HepG2 (cell line): ENCODE results near the gene SHC1. TPM values are rescaled to one million over a fixed set of nuclear protein-coding genes. Genes with fewer than 3 reads are reported as not detected.

Experiments
- ARID5B ChIP-seq: IDR thresholded peaks from 2 replicates; pipeline ENCODE4 v1.4.0; 2020; ENCODE audit warnings: mild to moderate bottlenecking, missing genetic modification reagents
- GPN1 ChIP-seq: sonication (generic); formaldehyde crosslinking; IDR thresholded peaks from 2 replicates; pipeline ENCODE4 v1.5.1; 2020; ENCODE audit warnings: missing genetic modification reagents, borderline replicate concordance
- HNF1A ChIP-seq, 2 experiments: sonication (generic) in 1 of 2; formaldehyde crosslinking in 1 of 2; IDR thresholded peaks; 2 replicates each; pipeline versions ENCODE4 v1.4.0 to v1.6.1; 2016 to 2020; ENCODE audit warnings: borderline replicate concordance in 1 of 2, low read depth in 1 of 2, mild to moderate bottlenecking in 1 of 2, missing genetic modification reagents in 1 of 2
- MATR3 ChIP-seq: sonication (generic); formaldehyde crosslinking; IDR thresholded peaks from 2 replicates; pipeline ENCODE4 v1.4.0; 2020; ENCODE audit warnings: missing genetic modification reagents
- MED13 ChIP-seq: sonication (generic); formaldehyde crosslinking; IDR thresholded peaks from 2 replicates; pipeline ENCODE4 v1.5.0; 2020; ENCODE audit warnings: missing genetic modification reagents
- MTA1 ChIP-seq: sonication (generic); formaldehyde crosslinking; IDR thresholded peaks from 2 replicates; pipeline ENCODE4 v1.4.0; 2020; ENCODE audit warnings: missing genetic modification reagents, mild to moderate bottlenecking, borderline replicate concordance
- NR2C2 ChIP-seq: sonication (generic); formaldehyde crosslinking; IDR thresholded peaks from 2 replicates; pipeline ENCODE4 v1.4.0; 2020; ENCODE audit warnings: missing genetic modification reagents, mild to moderate bottlenecking, moderate library complexity, borderline replicate concordance
- PAF1 ChIP-seq: IDR thresholded peaks from 2 replicates; pipeline ENCODE4 v1.6.1; 2016; ENCODE audit warnings: missing genetic modification reagents, missing compliant biosample characterization
- PHB2 ChIP-seq: fragments of 450-650 bp; IDR thresholded peaks from 2 replicates; pipeline ENCODE4 v1.6.1; 2018; ENCODE audit not compliant: partially characterized antibody
- RORA ChIP-seq: sonication (generic); formaldehyde crosslinking; IDR thresholded peaks from 2 replicates; pipeline ENCODE4 v1.5.0; 2020; ENCODE audit warnings: mild to moderate bottlenecking, missing genetic modification reagents, moderate library complexity
- SP4 ChIP-seq: sonication (generic); formaldehyde crosslinking; IDR thresholded peaks from 2 replicates; pipeline ENCODE4 v1.8.1; 2023; ENCODE audit warnings: mild to moderate bottlenecking, missing genetic modification reagents
- TOE1 ChIP-seq: sonication (generic); formaldehyde crosslinking; IDR thresholded peaks from 2 replicates; pipeline ENCODE4 v1.4.0; 2020; ENCODE audit warnings: mild to moderate bottlenecking, missing genetic modification reagents
- ZBTB1 ChIP-seq: sonication (generic); formaldehyde crosslinking; IDR thresholded peaks from 2 replicates; pipeline ENCODE4 v1.4.0; 2020; ENCODE audit warnings: missing genetic modification reagents, borderline replicate concordance
- ZKSCAN5 ChIP-seq: sonication (generic); formaldehyde crosslinking; IDR thresholded peaks from 2 replicates; pipeline ENCODE4 v1.5.1; 2020; ENCODE audit warnings: mild to moderate bottlenecking, missing genetic modification reagents
- ZNF30 ChIP-seq: sonication (generic); formaldehyde crosslinking; IDR thresholded peaks from 2 replicates; pipeline ENCODE4 v1.5.0; 2020; ENCODE audit warnings: mild to moderate bottlenecking, missing genetic modification reagents
- ZNF562 ChIP-seq: sonication (generic); formaldehyde crosslinking; IDR thresholded peaks from 2 replicates; pipeline ENCODE4 v1.8.0; 2022; ENCODE audit warnings: missing genetic modification reagents, borderline replicate concordance
- ZNF879 ChIP-seq: sonication (generic); formaldehyde crosslinking; IDR thresholded peaks from 2 replicates; pipeline ENCODE4 v1.8.1; 2023; ENCODE audit warnings: missing genetic modification reagents
- polyA plus RNA-seq, 8 experiments: library from polyadenylated mRNA; depleted of rRNA in 3 of 8; stranded (reverse) in 7 of 8; unstranded in 1 of 8; fragments of >200 nt; fragmentation: Illumina TruSeq in 4 of 8; extraction: Trizol in 4 of 8; gene quantifications; 2 replicates each; pipeline versions ENCODE4 v1.2.1 to v1.2.3, GENCODE V29; 2011 to 2016; ENCODE audit warnings: low read depth in 4 of 8, missing spikeins in 1 of 8, mixed read lengths in 1 of 8; ENCODE audit not compliant: insufficient read depth in 1 of 8
- total RNA-seq, 5 experiments: library from RNA; depleted of rRNA; stranded (reverse); fragments of >200 nt; fragmentation: Illumina TruSeq; extraction: Trizol; gene quantifications; 2 replicates each; pipeline ENCODE4 v1.2.3, GENCODE V29; 2016; ENCODE audit warnings: low read depth in 1 of 5
- TF ChIP-seq, protein P1 (sequence below): IDR thresholded peaks from 2 replicates; pipeline ENCODE4 v1.6.1; 2016; ENCODE audit warnings: mild to moderate bottlenecking
- TF ChIP-seq, protein P2 (sequence below): sonication (generic); formaldehyde crosslinking; IDR thresholded peaks from 2 replicates; pipeline ENCODE4 v1.8.0; 2022; ENCODE audit warnings: missing genetic modification reagents, mild to moderate bottlenecking, borderline replicate concordance

Gene SHC1
- total and polyA plus RNA-seq, 2 of the 13 experiments (the other 11 are each of a cell fraction or from before 2014, with no cell fraction given), result 52.0 to 137 TPM

DNA sequence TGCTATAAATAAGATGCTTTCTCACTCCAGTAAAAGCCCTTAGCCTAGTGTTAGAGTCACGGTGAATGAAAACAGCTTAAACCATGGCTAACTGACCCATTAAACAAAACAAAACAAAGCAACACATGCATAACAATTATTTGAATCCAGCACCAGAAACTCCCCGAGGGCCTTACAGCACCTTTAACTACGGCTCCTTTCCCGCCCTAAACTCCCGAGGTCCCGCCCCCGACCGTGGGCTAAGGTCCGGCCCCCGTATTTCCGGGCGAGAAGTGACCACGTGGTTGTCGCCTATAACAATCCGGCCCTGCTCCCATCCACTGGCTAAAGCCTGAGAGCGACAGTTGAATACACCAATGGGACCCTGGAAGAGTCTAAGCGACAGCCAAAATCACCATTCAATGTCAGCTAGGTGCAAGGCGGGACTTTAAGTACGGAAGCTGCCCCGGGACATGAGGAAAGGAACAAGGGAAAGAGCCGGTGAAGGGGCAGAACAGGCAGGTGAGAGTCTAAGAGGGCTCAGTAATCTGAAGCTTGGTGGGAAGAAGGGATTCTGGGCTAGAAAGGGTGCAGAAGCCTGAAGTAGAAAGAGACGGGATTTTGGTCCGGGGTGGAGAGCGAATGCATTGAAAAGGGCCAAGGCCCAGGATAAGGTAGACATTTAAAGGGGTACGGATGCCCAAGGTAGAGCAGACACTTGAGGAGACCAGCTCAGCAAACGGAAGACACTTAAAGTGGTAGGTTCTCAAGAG lies 12.5 kb upstream of the SHC1 start, which contains the start of gene FLAD1 (continued):
- TF ChIP-seq HNF1A (IDR thresholded peaks at IDR 0.05; ENCODE audit: low read depth) (no peak), HNF1A (CRISPR knock-in tag; IDR thresholded peaks at IDR 0.05; ENCODE audit: borderline replicate concordance) (no peak; the same call in 1 of the 2 replicates), NR2C2 (CRISPR knock-in tag) (peak; percentile 64; the same call in 1 of the 2 replicates), MATR3 (no peak), ARID5B (no peak), TOE1 (CRISPR knock-in tag) (no peak), PAF1 (no peak), PHB2 (no peak), ZNF879 (no peak), ZNF30 (no peak), SP4 (CRISPR knock-in tag) (peak; percentile 37; the same call in 1 of the 2 replicates), GPN1 (CRISPR knock-in tag) (no peak), ZBTB1 (no peak), MED13 (CRISPR knock-in tag) (no peak), ZNF562 (CRISPR knock-in tag) (no peak), MTA1 (no peak), RORA (CRISPR knock-in tag) (no peak), ZKSCAN5 (CRISPR knock-in tag) (no peak)
- TF ChIP-seq, protein P1, sequence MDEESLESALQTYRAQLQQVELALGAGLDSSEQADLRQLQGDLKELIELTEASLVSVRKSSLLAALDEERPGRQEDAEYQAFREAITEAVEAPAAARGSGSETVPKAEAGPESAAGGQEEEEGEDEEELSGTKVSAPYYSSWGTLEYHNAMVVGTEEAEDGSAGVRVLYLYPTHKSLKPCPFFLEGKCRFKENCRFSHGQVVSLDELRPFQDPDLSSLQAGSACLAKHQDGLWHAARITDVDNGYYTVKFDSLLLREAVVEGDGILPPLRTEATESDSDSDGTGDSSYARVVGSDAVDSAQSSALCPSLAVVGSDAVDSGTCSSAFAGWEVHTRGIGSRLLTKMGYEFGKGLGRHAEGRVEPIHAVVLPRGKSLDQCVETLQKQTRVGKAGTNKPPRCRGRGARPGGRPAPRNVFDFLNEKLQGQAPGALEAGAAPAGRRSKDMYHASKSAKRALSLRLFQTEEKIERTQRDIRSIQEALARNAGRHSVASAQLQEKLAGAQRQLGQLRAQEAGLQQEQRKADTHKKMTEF (CRISPR knock-in tag), result peak; percentile 76; the same call in 1 of the 2 replicates
- TF ChIP-seq, protein P2, sequence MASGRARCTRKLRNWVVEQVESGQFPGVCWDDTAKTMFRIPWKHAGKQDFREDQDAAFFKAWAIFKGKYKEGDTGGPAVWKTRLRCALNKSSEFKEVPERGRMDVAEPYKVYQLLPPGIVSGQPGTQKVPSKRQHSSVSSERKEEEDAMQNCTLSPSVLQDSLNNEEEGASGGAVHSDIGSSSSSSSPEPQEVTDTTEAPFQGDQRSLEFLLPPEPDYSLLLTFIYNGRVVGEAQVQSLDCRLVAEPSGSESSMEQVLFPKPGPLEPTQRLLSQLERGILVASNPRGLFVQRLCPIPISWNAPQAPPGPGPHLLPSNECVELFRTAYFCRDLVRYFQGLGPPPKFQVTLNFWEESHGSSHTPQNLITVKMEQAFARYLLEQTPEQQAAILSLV (CRISPR knock-in tag), result no peak
